Nephron progenitor cell (in vitro differentiated cells): ENCODE results near the gene PPIG.

Experiments used
- DNase-seq: peaks from one replicate; pipeline ENCODE4 v3.0.0; 2021
- H3K27ac Mint-ChIP-seq: 2 replicates; pipeline ENCODE4 v1.8.0; 2021; ENCODE audit warnings: mild to moderate bottlenecking, moderate library complexity, mixed read lengths
- H3K27me3 Mint-ChIP-seq: 2 replicates; pipeline ENCODE4 v1.8.0; 2021; ENCODE audit warnings: mild to moderate bottlenecking, low read depth, mixed read lengths; ENCODE audit not compliant: poor library complexity
- H3K36me3 Mint-ChIP-seq: 2 replicates; pipeline ENCODE4 v1.8.0; 2021; ENCODE audit warnings: low read depth, mixed read lengths
- H3K4me1 Mint-ChIP-seq: 2 replicates; pipeline ENCODE4 v1.8.0; 2021; ENCODE audit warnings: mixed read lengths
- H3K4me3 Mint-ChIP-seq: 2 replicates; pipeline ENCODE4 v1.8.0; 2021; ENCODE audit warnings: mild to moderate bottlenecking, moderate library complexity, mixed read lengths
- H3K9me3 Mint-ChIP-seq: 2 replicates; pipeline ENCODE4 v1.8.0; 2021; ENCODE audit warnings: mild to moderate bottlenecking, moderate library complexity, mixed read lengths
- TF ChIP-seq, protein P1 (sequence below): fragments of 200-600 bp; sonication (generic); IDR thresholded peaks from 2 replicates; pipeline ENCODE4 v1.5.0; 2021; ENCODE audit warnings: antibody characterized with exemption

Gene PPIG

DNA sequence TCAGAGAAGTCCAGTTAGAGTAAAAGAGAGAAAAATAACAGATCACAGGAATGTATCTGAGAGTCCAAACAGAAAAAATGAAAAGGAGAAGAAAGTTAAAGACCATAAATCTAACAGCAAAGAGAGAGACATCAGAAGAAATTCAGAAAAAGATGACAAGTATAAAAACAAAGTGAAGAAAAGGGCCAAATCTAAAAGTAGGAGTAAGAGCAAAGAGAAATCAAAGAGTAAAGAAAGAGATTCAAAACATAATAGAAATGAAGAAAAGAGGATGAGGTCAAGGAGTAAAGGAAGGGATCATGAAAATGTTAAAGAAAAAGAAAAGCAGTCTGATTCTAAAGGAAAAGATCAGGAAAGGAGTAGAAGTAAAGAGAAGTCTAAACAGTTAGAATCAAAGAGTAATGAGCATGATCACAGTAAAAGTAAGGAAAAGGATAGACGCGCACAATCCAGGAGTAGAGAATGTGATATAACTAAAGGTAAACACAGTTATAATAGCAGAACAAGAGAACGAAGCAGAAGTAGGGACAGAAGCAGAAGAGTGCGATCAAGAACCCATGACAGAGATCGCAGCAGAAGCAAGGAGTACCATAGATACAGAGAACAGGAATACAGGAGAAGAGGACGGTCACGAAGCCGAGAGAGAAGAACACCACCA lies 52.4 kb downstream of the PPIG start:
- H3K27ac Mint-ChIP-seq = no peak overlapping the region
- H3K4me3 Mint-ChIP-seq = no peak overlapping the region
- H3K36me3 Mint-ChIP-seq = peaks cover 19% of the 10 kb centered on the region
- TF ChIP-seq, protein P1, sequence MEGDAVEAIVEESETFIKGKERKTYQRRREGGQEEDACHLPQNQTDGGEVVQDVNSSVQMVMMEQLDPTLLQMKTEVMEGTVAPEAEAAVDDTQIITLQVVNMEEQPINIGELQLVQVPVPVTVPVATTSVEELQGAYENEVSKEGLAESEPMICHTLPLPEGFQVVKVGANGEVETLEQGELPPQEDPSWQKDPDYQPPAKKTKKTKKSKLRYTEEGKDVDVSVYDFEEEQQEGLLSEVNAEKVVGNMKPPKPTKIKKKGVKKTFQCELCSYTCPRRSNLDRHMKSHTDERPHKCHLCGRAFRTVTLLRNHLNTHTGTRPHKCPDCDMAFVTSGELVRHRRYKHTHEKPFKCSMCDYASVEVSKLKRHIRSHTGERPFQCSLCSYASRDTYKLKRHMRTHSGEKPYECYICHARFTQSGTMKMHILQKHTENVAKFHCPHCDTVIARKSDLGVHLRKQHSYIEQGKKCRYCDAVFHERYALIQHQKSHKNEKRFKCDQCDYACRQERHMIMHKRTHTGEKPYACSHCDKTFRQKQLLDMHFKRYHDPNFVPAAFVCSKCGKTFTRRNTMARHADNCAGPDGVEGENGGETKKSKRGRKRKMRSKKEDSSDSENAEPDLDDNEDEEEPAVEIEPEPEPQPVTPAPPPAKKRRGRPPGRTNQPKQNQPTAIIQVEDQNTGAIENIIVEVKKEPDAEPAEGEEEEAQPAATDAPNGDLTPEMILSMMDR = no peak
- no peaks in the 10 kb centered on the region for H3K9me3 Mint-ChIP-seq
- no peaks in the 10 kb centered on the region for H3K27me3 Mint-ChIP-seq
- DNase-seq = no peak
- no peaks in the 10 kb centered on the region for H3K4me1 Mint-ChIP-seq

DNA sequence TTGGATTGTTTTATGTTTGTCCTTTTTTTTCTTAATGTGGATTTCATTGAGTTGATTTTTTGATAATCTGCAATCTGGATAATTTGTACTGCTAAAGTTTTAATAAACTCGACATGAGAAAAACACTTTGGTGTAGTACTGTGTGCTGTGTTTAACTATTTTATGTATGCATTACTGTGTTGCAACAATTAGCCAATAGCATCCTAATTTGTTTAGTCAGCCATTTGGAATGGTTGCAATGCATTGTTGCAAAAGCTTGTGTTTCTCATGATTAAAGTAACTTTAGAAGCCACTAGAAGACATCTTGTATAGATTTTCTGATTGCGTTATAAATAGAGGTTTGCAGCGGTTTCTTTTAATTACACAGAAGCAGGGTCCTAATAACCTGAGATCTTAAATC lies 53.5 kb downstream of the PPIG start:
- H3K27ac Mint-ChIP-seq = no peak overlapping the region
- TF ChIP-seq, protein P1 = no peak
- H3K27me3 Mint-ChIP-seq = no peaks in the 10 kb centered on the region
- H3K9me3 Mint-ChIP-seq = no peaks in the 10 kb centered on the region
- no peaks in the 10 kb centered on the region for H3K4me1 Mint-ChIP-seq
- peaks cover 11% of the 10 kb centered on the region for H3K36me3 Mint-ChIP-seq
- DNase-seq = no peak
- no peak overlapping the region for H3K4me3 Mint-ChIP-seq

DNA sequence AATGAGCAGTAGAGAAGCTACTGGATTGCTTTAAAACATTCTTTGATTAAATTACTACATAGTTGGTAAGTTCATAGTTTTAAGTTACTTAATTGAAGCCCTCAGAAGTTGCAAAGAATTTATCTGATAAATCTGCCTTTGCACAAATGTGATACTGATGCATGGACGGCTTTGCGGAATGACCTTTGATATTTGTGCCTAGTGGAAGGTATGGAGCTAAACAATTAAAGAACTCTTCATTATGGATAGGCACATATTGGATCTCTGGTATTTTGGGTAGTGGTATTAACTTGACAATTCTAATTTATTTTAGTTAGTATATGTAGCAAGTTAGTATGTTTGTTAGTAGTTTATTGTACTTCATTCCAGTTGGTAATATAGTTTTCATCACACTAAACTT lies 56.0 kb downstream of the PPIG start:
- no peak overlapping the region for H3K27ac Mint-ChIP-seq
- DNase-seq = no peak
- no peaks in the 10 kb centered on the region for H3K4me1 Mint-ChIP-seq
- no peaks in the 10 kb centered on the region for H3K9me3 Mint-ChIP-seq
- H3K27me3 Mint-ChIP-seq = no peaks in the 10 kb centered on the region
- H3K36me3 Mint-ChIP-seq = no peaks in the 10 kb centered on the region
- no peak overlapping the region for H3K4me3 Mint-ChIP-seq
- TF ChIP-seq, protein P1 = no peak

DNA sequence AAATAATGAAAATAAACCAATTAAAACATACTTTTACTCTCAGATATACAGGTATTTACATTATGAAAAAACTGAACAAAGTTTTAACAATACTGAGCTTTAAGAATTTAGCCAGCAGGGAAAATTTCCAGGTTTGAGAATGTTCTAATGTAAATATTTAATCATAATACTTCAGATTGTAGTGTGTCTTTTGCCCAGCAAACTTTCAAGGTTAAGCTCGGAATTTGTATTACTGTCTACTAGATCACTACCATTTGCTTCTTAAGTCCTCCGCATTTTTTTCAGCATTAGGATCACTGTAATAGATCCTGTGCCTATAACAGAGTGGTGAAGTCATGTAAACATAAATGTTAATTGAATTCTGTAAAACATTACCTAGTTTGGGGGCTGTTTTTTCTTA lies 57.3 kb downstream of the PPIG start:
- Mint-ChIP-seq H3K27me3 (no peaks in the 10 kb centered on the region), H3K36me3 (no peaks in the 10 kb centered on the region), H3K27ac (no peak overlapping the region), H3K4me1 (no peaks in the 10 kb centered on the region), H3K9me3 (no peaks in the 10 kb centered on the region), H3K4me3 (no peak overlapping the region)
- no peak for DNase-seq
- TF ChIP-seq, protein P1 = no peak

DNA sequence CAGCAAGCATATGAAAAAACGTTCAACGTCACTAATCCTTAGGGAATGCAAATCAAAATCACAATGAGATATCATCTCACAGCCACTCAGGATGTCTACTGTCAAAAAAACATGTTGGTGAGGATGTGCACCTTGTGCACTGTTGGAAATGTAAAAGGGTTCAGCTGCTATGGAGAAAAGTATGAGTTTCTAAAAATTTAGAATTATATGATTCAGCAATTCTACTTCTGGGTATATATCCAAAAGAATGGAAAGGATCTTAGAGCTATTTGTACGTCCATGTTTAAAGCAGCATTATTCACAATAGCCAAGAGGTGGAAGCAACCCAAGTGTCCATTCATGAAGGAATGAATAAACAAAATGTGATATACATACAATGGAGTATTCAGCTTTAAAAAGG lies 60.0 kb downstream of the PPIG start:
- Mint-ChIP-seq H3K27me3 (no peaks in the 10 kb centered on the region), H3K4me3 (no peak overlapping the region), H3K27ac (no peak overlapping the region), H3K9me3 (no peaks in the 10 kb centered on the region), H3K4me1 (no peaks in the 10 kb centered on the region), H3K36me3 (no peaks in the 10 kb centered on the region)
- TF ChIP-seq, protein P1 = no peak
- DNase-seq = no peak

DNA sequence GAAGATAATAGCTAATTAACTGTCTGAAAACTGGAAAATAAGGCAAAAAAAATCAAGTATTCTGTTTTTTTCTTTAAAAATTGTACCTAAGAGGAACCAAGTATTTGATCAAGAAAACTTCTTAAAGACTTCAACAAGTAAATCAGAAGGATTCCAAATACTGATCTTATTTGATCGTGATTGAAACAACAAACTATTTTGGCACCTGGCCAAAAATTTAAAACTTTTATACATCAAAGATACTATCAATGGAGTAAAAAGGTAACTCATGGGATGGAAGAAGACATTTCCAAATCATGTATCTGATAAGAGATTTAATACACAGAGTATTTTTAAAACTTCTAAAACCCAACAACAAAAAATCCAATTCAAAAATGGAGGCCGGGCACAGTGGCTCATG lies 63.3 kb downstream of the PPIG start:
- TF ChIP-seq, protein P1 = no peak
- Mint-ChIP-seq H3K27ac (no peak overlapping the region), H3K36me3 (no peaks in the 10 kb centered on the region), H3K9me3 (no peaks in the 10 kb centered on the region), H3K4me1 (no peaks in the 10 kb centered on the region), H3K4me3 (no peak overlapping the region), H3K27me3 (no peaks in the 10 kb centered on the region)
- DNase-seq = no peak
